Esophagus squamous epithelium (tissue), 5 donors: Measurements from ENCODE around the gene HMGN4. TPM values are rescaled to one million over a fixed set of nuclear protein-coding genes. Genes with fewer than 3 reads are reported as not detected.

Source experiments
- DNase-seq: peaks from one replicate; lab custom pipeline; 2025; lab: John Stamatoyannopoulos, UW
- H3K27ac ChIP-seq, 4 donors: fragments of 200-600 bp; sonication (generic); one replicate each; pipeline ENCODE4 v1.5.1; 2016 to 2019; ENCODE audit warnings: mild to moderate bottlenecking in 1 of 4
- H3K27me3 ChIP-seq, 4 donors: fragments of 200-600 bp; sonication (generic); 1 replicate in 3 of 4; 2 replicates in 1 of 4; pipeline versions ENCODE4 v1.5.1 to v1.6.0; 2017 to 2021; ENCODE audit warnings: antibody characterized with exemption in 1 of 4
- H3K36me3 ChIP-seq, 3 donors: fragments of 200-600 bp; sonication (generic); one replicate each; pipeline ENCODE4 v1.5.1; 2016 to 2019
- H3K4me1 ChIP-seq, 3 donors: fragments of 200-600 bp; sonication (generic); one replicate each; pipeline ENCODE4 v1.5.1; 2017 to 2019
- H3K4me3 ChIP-seq, 4 donors: fragments of 200-600 bp; sonication (generic); 1 replicate in 3 of 4; 2 replicates in 1 of 4; pipeline ENCODE4 v1.5.1; 2016 to 2019; ENCODE audit warnings: mild to moderate bottlenecking in 2 of 4, moderate library complexity in 1 of 4
- H3K9me3 ChIP-seq, 3 donors: fragments of 200-600 bp; sonication (generic); one replicate each; pipeline ENCODE4 v1.5.1; 2016 to 2019
- POLR2A ChIP-seq, 4 donors: fragments of 450-650 bp; IDR thresholded peaks; one replicate each; pipeline ENCODE4 v1.6.1; 2017; ENCODE audit warnings: antibody characterized with exemption in 4 of 4, mild to moderate bottlenecking in 4 of 4, moderate library complexity in 3 of 4
- WGBS, 2 donors: methylation state at CpG; one replicate each; pipeline ENCODE4 v1.1.5; 2018; 5-methylcytosine and 5-hydroxymethylcytosine counted together
- intact Hi-C: fragments of 100-400 bp; cut with DNase I; formaldehyde crosslinking; loops from one replicate; pipeline ENCODE4 v1.15.0; 2022
- total RNA-seq, 4 donors: library from RNA; depleted of rRNA; stranded (reverse); fragments of >200 nt; gene quantifications; one replicate each; pipeline ENCODE4 v1.1.0, GENCODE V29; 2016
- TF ChIP-seq, protein P1 (sequence below), 6 experiments: fragments of 450-650 bp in 4 of 6; fragments of 200-600 bp in 2 of 6; sonication (generic) in 2 of 6; IDR thresholded peaks; one replicate each; pipeline ENCODE4 v1.5.1; 2016 to 2019; ENCODE audit warnings: antibody characterized with exemption in 6 of 6, mild to moderate bottlenecking in 4 of 6, moderate library complexity in 4 of 6
- donor health status: DM: yes; HTN: yes; CAD: no.

Gene HMGN4
- total RNA-seq, 4 donors from 2014 or later: 18.1 to 53.2 (median 36.7) TPM

DNA sequence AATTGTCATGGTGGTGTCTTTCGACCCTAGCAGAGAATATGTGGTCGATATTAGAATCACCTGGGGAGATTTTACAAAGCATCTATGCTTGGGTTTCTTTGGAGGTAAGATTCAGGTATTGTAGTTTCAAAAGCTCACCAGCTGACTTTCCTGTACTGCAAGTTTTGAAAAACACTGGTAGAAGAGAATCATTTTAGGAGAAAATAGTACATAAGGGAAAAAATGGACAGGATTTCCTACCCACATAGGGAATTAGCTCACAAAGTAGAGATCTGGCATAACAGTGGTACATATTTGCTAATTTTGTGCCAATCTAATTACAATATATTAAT, 31.2 kb downstream of the HMGN4 start:
- intact Hi-C loops: no loop called here
- Histone ChIP-seq H3K36me3 (no peaks in the 10 kb centered on the region), H3K4me1 (peaks cover 0 to 33% (median 6%) of the 10 kb centered on the region in 3 donors), H3K9me3 (no peaks in the 10 kb centered on the region), H3K27ac (peak overlapping the region in 3 of 4 donors; percentile 35 to 72 (median 40)), H3K4me3 (peak overlapping the region in 2 of 4 donors; percentile 50 to 65), H3K27me3 (no peaks in the 10 kb centered on the region)
- TF ChIP-seq, protein P1, sequence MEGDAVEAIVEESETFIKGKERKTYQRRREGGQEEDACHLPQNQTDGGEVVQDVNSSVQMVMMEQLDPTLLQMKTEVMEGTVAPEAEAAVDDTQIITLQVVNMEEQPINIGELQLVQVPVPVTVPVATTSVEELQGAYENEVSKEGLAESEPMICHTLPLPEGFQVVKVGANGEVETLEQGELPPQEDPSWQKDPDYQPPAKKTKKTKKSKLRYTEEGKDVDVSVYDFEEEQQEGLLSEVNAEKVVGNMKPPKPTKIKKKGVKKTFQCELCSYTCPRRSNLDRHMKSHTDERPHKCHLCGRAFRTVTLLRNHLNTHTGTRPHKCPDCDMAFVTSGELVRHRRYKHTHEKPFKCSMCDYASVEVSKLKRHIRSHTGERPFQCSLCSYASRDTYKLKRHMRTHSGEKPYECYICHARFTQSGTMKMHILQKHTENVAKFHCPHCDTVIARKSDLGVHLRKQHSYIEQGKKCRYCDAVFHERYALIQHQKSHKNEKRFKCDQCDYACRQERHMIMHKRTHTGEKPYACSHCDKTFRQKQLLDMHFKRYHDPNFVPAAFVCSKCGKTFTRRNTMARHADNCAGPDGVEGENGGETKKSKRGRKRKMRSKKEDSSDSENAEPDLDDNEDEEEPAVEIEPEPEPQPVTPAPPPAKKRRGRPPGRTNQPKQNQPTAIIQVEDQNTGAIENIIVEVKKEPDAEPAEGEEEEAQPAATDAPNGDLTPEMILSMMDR (IDR thresholded peaks at IDR 0.05): peak in 1 of 6 experiments; percentile 0
- TF ChIP-seq POLR2A (IDR thresholded peaks at IDR 0.05): no peak
- no peak for DNase-seq
- WGBS, 2 donors: 10 to 11% methylated on average over 2 of the region's 2 CpGs

DNA sequence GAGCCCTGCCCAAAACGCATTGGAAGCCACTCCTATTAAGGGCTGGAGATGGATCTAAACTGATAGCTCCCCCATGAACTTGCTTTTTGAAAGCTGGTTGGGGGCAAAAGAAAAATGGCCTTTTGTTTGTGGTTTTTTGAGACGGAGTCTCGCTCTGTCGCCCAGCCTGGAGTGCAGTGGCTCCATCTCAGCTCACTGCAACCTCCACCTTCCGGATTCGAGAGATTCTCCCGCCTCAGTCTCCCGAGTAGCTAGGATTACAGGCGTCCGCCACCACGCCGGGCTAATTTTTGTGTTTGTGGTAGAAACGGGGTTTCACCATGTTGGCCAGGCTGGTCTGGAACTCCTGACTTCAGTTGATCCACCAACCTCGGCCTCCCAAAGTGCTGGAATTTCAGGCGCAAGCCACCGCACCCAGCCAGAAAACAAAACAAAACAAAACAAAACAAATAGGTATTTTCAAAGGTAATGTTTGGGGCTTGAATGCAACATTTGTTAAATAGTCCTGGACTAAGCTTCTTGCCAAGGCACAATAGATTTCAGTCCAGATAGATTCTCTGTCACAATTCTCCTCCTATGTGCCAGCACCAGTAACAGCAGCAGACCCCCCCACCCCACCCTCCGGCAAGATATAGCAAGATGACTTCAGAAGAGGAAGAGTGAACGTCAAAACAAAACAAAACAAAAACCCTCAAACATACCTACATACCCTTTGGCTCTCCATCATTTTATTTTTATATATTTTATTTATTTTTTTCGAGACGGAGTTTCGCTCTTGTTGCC, 32.1 kb downstream of the HMGN4 start:
- Histone ChIP-seq H3K36me3 (no peaks in the 10 kb centered on the region), H3K4me1 (peaks cover 0 to 33% (median 6%) of the 10 kb centered on the region in 3 donors), H3K27me3 (peaks cover 0 to 3% (median 0%) of the 10 kb centered on the region in 4 donors), H3K9me3 (no peaks in the 10 kb centered on the region), H3K27ac (no peak overlapping the region), H3K4me3 (no peak overlapping the region)
- WGBS, 2 donors: 68 to 77% methylated on average over 16 to 21 of the region's 21 CpGs
- TF ChIP-seq POLR2A (IDR thresholded peaks at IDR 0.05): no peak
- TF ChIP-seq, protein P1 (IDR thresholded peaks at IDR 0.05): no peak
- intact Hi-C loops: loop anchor here (10.0 kb wide), 1 partner anchor 245 kb away; no protein-coding TSS in a partner anchor
- DNase-seq: no peak

DNA sequence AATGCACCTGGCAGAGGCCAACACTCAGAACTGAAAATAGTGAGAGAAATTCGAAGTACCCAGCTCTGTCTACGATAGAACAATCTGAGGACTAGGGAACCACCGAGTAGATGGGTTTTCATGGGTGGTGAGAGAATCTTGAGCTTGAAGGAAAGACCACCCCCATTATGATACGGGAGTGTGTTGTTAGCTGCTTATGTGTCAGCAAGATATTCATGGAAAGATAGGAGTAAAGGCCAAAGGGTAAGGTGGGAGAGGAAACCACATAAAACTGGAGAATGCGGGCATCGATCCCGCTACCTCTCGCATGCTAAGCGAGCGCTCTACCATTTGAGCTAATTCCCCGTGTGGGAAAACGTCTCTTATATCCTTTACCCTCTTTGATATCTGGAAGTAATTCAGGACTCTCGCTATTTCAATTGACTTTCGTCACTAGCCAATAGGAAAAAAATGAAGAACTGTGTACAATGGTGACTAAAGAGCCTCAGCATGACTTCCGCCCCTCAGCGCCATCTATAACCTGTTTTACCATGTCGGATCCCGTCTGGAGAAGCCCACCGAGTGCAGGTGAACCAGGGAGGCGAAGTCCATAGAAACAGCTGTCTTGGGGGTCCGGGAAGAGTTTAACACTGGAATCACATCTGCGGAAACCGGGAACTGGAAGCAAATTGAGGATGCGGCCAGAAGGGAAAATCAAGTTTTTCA, 33.6 kb downstream of the HMGN4 start:
- TF ChIP-seq, protein P1 (IDR thresholded peaks at IDR 0.05): no peak
- no peak for TF ChIP-seq POLR2A (IDR thresholded peaks at IDR 0.05)
- WGBS, 2 donors: 5% methylated on average over 20 to 24 of the region's 24 CpGs
- no peak for DNase-seq
- peaks cover 0 to 18% (median 0%) of the 10 kb centered on the region in 4 donors for H3K27me3 ChIP-seq
- H3K9me3 ChIP-seq: no peaks in the 10 kb centered on the region
- peaks cover 0 to 36% (median 6%) of the 10 kb centered on the region in 3 donors for H3K4me1 ChIP-seq
- H3K4me3 ChIP-seq: peak overlapping the region; percentile 35 to 66 (median 54)
- H3K36me3 ChIP-seq: no peaks in the 10 kb centered on the region
- intact Hi-C loops: loop anchor here (10.0 kb wide), 1 partner anchor 247 kb away; no protein-coding TSS in a partner anchor
- peak overlapping the region; percentile 65 to 84 (median 78) for H3K27ac ChIP-seq

DNA sequence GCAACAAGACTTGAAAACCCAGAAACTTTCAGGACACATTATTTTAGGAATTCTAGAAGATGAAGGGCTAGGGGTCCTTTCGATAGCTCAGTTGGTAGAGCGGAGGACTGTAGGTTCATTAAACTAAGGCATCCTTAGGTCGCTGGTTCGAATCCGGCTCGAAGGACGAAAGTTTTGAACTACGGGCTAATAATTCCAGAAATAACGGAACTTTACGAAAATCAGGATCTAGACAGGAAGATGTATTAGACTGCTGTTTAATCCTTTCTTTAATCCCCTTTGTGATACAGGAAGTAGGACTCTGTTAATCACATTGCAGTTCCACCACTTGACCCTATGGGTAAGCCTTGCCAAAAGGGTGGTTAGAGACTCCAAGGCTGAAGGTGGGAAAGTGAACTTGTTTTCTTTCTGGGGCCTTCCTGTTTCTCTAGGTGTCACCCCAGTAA, 37.4 kb downstream of the HMGN4 start:
- peaks cover 0 to 52% (median 0%) of the 10 kb centered on the region in 4 donors for H3K27me3 ChIP-seq
- intact Hi-C loops: loop anchor here (10.0 kb wide), 1 partner anchor 251 kb away; no protein-coding TSS in a partner anchor
- no peaks in the 10 kb centered on the region for H3K36me3 ChIP-seq
- H3K27ac ChIP-seq: no peak overlapping the region
- H3K4me3 ChIP-seq: no peak overlapping the region
- peaks cover 0 to 16% (median 0%) of the 10 kb centered on the region in 3 donors for H3K9me3 ChIP-seq
- TF ChIP-seq POLR2A (IDR thresholded peaks at IDR 0.05): no peak
- TF ChIP-seq, protein P1 (IDR thresholded peaks at IDR 0.05): no peak
- peaks cover 0 to 29% (median 6%) of the 10 kb centered on the region in 3 donors for H3K4me1 ChIP-seq
- no peak for DNase-seq
- 57 to 79% methylated on average over 10 of the region's 10 CpGs for WGBS, 2 donors
